HG03045 (cell line): ENCODE data around the gene DRD1.
"Not testable (repeated sequence)": the region's sequence is repeated elsewhere in the genome, so short reads cannot be mapped to it uniquely, and the experiment has no call there.

Experiments used
- ATAC-seq: cut with Tn5 transposase; IDR thresholded peaks from one replicate; pipeline ENCODE4 v1.9.1; 2021; ENCODE audit warnings: mild to moderate bottlenecking, moderate library complexity; ENCODE audit not compliant: unreplicated experiment

The DRD1 gene

DNA sequence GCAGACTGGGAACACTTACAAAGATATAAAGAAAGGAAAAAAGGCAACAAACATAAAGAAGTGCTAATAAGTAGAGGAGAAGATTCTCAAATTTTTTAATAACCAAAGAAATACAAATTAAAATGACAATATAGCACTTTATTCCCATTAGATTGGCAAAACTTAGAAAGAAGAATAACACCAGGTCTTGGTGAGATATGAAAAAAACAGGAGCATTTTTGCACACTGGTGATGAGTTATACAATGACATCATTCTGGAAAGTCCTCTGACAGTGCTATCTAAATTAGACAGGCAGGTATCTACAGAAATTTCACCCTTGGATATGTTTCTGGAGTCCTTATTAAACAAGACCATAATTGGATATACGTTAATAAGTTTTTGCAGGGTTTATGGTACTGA is 24.9 kb upstream of the DRD1 start:
- no peak for ATAC-seq

GRCh38 chr5:175467983-175468690 is 24.2 kb upstream of the DRD1 start:
- ATAC-seq: no peak

DNA sequence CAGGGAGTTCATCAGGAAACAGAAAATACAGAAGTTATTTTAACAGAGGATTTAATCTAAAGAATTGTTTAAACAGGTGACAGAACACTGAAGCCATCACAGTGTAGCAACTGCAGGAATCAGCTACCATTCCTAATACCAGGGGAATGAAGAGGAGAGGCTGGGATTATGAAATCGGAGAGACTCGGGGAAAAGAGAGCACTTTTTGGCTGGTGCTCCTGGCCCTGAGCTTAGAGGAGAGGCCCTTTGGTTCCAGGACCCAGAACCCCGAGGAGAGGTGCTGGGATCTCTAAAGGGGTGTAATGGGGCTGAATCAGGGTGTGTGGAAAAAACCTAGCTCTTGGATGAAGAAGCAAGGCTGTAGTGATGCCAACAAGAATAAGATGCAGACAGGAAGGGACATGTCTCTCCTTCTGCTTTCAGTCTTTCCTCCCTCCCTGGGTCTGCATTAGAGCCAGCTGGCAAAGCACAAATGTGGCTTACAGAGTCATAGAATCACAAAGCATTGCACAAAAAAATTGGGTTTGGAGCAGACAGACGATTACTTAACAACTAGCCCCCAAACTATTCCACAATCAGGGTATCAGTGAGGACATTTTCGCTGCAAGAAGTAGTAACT is 22.8 kb upstream of the DRD1 start:
- no peak for ATAC-seq

- ATAC-seq: no peak
Observed at GRCh38 chr5:175465282-175465681, 21.3 kb upstream of the DRD1 start.

DNA sequence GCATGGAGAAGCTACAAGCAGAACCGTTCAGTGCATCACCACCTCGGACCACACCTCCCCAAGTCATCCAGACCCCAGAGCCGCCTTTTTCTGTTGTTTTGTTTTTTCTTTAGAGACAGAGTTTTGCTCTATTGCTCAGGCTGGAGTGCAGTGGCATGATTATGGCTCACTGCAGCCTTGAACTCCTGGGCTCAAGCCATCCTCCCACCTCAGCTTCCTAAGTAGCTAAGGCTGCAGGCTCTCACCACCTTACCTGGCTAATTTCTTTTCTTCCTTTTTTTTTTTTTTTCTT is 20.9 kb upstream of the DRD1 start:
- no peak for ATAC-seq

DNA sequence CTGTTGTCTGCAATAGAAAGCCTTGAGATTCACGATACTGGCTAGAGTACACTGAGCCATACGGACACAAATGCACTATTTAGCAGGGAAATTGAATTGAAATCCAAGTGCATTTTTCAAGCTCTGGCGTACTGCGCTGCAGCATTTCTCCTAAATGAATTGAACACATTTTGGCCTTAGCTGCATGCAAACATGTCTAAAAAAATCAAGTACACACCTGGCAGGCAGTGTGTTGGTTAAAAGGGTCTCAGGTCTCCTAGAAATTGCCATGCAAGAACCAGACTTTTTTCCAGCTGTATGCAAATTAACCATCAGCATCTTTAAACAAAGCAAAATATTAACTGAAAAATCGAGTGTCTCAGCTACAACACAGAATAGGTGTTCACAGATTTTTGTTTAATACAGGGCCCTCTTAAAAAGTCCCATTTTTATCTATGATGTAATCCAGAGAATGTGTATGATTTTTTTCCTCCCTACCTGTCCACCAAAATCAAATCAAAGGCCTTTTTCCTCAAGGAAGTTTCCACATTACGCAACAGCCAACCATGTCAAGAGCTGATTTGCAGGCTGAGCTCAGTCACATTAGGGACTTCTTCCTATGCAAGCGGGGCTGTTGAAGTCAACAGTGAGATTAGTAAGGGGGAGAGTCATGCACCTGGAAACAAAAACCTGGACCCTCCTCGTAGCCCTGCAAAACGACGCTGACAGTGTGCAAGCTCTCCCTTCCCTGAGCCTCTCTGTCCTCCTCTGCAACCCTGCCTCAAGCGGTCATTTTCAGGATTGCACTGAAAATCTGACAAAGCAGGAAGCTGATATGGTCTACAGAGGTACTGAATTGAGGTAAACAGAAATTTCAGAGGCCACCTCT is 20.3 kb upstream of the DRD1 start:
- ATAC-seq: peak; percentile 96

- ATAC-seq: no peak
Observed at GRCh38 chr5:175463641-175464040, 19.7 kb upstream of the DRD1 start.

GRCh38 chr5:175461370-175461769 is 17.4 kb upstream of the DRD1 start:
- no peak for ATAC-seq

DNA sequence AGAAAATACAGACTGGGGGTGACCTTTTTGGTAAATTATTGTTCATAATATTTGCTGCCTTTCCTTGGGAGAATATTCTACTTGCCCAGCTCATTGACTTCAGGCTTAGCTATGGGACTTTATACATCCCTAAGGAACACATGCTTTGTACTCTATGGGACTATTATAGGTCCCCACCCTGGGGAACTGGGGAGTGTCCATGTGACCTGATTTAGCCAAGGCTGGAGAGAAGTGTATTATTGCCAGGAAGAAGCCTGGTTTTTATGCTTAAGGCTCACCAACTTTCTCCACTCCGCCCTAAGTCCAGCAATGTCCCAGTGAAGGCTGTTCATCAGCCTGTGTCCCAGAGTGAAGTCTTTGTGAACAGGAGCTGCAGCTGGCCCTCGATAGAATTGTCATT is 16.6 kb upstream of the DRD1 start:
- no peak for ATAC-seq

DNA sequence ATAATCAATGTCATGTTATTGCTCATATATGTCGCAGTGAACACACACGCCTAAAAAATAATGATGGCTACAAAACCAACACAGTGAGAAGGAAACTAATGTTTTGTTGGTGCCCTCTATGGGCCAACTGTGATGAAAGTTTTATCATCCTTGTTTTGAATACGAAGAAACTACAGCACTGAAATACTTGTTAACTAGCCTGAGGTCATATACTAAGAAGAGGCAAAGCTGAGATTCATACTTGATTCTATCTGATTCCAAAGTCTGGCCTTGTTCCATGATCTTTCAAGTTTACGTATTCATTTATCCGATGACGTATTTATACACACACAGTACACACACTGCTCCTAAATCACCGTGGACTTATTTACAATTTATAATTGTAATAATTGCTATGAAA is 16.1 kb upstream of the DRD1 start:
- ATAC-seq: no peak

DNA sequence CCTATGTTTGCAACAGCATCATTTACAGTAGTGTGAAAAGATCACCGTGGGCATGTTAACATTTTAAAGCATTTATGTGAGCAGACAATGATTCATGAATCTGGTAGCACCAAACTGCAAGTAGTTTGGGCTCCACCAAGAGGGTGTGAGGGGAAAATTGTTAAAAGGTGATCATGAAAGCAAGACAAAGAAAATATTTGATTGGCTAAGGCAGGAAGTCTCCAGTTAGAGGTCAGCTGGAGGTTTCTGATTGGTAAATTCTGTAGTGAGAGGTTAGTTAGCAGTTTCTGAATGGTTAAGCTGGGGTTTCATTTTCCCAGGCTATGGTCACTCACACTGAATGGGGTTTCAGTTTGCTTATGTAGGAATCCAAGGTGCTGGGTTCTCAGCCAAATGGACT is 13.5 kb upstream of the DRD1 start:
- ATAC-seq: peak; percentile 87

DNA sequence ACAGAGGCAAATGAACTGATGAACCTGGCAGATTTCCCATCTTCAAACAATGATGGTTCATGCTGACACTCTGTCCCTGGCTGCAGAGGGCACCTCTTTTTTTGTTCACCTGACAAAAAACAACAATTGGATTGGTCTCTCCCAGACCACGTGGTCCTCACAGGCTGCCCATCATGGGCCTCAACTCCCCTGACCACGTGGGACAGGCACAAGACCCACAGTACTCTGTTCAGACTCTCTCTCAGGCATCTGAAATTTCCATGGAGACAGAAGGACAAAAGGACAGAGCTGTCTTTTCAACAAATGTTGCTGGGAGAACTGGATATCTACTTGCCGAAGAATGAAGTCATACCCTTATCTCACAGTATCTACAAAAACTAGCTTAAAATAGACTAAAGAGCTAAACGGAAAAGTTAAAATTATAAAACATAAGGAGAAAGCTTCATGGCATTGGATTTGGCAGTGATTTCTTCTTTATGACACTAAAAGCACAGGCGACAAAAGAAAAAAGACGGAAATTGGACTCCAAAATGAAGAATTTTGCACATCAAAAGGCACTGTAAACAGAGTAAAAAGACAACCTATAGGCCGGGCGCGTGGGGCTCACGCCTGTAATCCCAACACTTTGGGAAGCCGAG is 12.2 kb upstream of the DRD1 start:
- no peak for ATAC-seq

GRCh38 chr5:175454338-175454737 is 10.4 kb upstream of the DRD1 start:
- ATAC-seq: not testable (repeated sequence)

DNA sequence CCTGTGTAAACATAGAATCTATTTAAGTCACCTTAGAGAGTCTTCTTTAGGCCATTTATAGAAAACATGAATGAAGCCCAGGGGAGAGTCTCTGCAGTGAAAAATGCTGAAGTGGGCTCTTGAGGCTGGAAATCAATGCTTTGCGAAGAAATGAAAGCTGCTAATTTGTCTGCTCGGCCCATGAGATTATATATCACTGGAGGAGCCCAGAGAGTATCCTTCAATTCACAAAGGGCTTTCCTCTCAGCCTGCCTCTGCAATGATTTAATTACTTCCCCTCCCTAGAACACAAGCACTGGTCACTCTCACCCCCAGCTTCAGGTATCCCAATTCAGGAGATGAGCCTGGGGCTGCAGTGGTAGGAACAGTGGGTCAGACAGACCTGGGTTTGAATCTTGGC is 8.2 kb upstream of the DRD1 start:
- ATAC-seq: no peak

DNA sequence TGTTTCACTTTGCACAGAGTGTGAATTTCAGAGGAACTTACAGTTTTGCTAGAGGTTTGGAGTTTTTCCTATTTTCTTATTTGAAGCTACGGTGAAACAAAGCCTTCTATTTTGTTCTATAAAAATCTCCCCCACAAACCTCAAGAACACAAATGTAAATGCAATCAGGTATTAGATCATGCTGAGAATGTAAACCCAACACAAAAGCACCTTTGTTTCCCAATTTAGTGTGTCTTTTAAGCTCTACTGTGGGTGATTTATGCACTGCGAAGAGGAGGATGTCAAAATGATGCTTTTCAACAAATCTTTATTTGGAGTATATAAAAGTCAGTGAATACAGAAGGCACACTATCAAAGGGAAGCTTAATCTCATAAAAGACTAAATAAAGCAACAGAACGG is 4.3 kb upstream of the DRD1 start:
- no peak for ATAC-seq

DNA sequence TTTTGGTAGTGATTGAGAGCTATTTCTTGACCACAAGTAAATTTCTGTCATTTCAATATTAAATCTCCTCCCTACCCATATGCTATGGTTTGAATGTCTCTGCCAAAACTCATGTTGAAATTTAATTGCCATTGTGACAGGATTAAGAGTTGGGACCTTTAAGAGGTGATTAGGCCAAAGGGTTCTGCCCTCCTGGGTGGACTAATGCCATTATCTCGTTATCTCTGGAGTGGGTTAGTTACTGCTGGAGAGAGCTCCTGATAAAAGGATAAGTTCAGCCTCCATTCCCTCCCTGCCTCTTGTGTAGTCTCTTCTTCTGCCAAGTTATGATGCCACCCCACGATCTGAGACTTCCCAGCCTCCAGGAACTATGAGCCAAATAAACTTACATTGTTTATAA is 3.6 kb upstream of the DRD1 start:
- no peak for ATAC-seq

- not testable (repeated sequence) for ATAC-seq
Observed at GRCh38 chr5:175446378-175446777, 2.4 kb upstream of the DRD1 start.

GRCh38 chr5:175444905-175445456 is 999 bp upstream of the DRD1 start:
- ATAC-seq: no peak

GRCh38 chr5:175443514-175444059 is 395 bp downstream of the DRD1 start:
- ATAC-seq: no peak

DNA sequence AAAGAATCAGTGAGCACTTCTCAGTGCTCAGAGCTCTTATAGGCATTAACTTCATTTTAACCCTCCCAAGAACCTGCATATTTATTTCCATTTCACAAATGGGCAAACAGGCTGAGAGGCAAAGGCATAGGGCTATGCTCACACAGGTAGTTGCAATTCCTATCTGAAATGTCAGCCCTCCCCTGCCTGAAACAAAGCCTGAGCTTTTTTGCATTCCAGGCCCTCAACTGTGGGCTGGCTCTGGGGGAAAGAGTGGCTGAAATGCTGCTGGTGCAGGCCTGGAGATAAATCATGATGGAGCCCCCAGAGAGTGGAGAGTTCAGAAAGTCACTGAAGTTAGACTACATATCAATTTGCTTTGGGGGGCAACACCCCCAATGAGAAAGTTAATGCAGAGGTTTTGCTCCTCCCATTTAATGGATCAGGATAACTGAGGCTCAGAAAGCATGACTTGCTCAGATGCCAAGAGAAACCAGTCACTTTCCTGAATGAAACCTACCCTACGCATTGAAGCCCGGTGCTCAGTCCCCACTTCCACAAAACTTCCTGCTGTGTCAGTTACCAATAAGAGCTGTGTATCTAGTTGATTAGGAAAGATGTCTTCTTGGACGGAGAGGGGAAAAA is 5.6 kb downstream of the DRD1 start:
- no peak for ATAC-seq

DNA sequence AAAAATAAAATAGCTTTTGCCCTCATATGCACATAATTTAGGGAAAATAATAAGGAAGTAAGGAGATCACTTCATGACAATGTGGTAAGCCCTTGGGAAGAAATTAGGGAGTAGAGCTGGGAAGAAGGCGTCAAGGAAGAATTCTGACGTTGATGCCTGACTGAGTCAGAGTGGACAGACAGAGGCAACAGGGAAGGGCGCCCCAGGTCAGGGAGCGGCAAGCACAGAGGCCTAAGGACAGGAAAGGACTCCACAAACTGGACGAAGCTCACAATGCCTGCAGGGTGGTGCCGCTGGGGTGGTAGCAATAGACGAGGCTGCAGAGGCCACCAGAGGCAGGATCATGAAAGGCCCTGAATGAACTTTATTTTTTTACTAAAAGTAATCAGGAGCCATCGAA is 7.6 kb downstream of the DRD1 start:
- ATAC-seq: no peak
